GM12892 (cell line): Measurements from ENCODE around the gene OXNAD1.

Experiments
- POLR2A ChIP-seq: IDR thresholded peaks from 2 replicates; pipeline ENCODE4 v1.6.1; 2011; ENCODE audit warnings: low read depth, low read length, control low read depth
- POLR2AphosphoS5 ChIP-seq: IDR thresholded peaks from 2 replicates; pipeline ENCODE4 v1.6.1; 2011; ENCODE audit warnings: low read depth, low read length, control low read depth
- TAF1 ChIP-seq: IDR thresholded peaks from 2 replicates; pipeline ENCODE4 v1.6.1; 2011; ENCODE audit warnings: low read depth, mild to moderate bottlenecking, control low read depth, low read length, borderline replicate concordance

DNA sequence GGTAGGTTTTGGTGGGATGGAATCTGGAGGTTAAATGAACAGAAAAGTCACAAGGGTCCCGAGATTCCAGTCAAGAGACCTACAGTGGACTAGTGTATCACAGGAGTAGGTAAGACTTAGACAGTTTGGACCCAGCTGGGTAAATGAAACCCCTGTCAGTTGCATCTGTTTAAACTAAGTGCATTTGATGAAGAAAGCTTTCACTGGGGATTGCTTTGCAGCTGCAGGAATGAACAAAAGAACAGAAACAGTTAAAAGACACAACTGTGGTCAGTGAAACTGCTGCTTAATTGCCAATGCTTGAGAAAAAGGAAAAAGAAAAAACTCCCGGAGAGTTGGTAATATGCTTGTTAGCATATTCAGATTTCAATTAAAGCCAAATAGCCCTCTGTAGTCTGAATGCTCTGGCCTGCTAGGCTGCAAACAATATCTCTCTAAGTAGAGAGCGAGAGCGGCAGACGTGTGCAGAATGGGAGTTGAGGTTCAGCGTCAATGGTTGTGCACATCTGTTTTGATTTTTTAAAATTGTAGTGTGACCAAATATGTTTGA is 37.1 kb downstream of the OXNAD1 start:
- no peak for TF ChIP-seq POLR2A
- TF ChIP-seq POLR2AphosphoS5, result peak; percentile 69
- no peak for TF ChIP-seq TAF1
